A172 (cell line): ENCODE measurements around the gene RPL13. TPM values are rescaled to one million over a fixed set of nuclear protein-coding genes. Genes with fewer than 3 reads are reported as not detected.

Experiments
- total RNA-seq: library from RNA; depleted of rRNA; stranded (reverse); fragments of >200 nt; shearing (Covaris generic); gene quantifications from 2 replicates; pipeline ENCODE4 v1.2.3, GENCODE V29; 2014; rRNA removed

The RPL13 gene
- total RNA-seq, 1 experiment from 2014 or later, result 5,553 TPM

Other genes with a start within 250 kb of the RPL13 start
- 48.3 and 61.6 TPM in 2 replicates for gene ANKRD11, start 70.1 kb upstream of the RPL13 start, total RNA-seq
- gene SPG7, start 52.3 kb upstream of the RPL13 start, total RNA-seq, result 171 and 208 TPM in 2 replicates
- gene CPNE7, start 15.1 kb downstream of the RPL13 start, total RNA-seq, result 4.7 and 18.5 TPM in 2 replicates
- gene DPEP1, start 53.0 kb downstream of the RPL13 start, total RNA-seq, result 0.43 and 1.2 TPM in 2 replicates
- gene CHMP1A, start 97.0 kb downstream of the RPL13 start, total RNA-seq, result 83.6 and 105 TPM in 2 replicates
- 8.5 and 12.4 TPM in 2 replicates for gene SPATA33, start 97.2 kb downstream of the RPL13 start, total RNA-seq
- 31.1 and 46.6 TPM in 2 replicates for gene CDK10, start 126.0 kb downstream of the RPL13 start, total RNA-seq
- 21.1 and 24.3 TPM in 2 replicates for gene SPATA2L, start 141.0 kb downstream of the RPL13 start, total RNA-seq
- 12.0 and 14.2 TPM in 2 replicates for gene VPS9D1, start 160.2 kb downstream of the RPL13 start, total RNA-seq
- 14.6 and 18.9 TPM in 2 replicates for gene ZNF276, start 160.9 kb downstream of the RPL13 start, total RNA-seq